HCT116 (cell line): Measurements from ENCODE around the gene TIMM50. TPM values are rescaled to one million over a fixed set of nuclear protein-coding genes. Genes with fewer than 3 reads are reported as not detected.

Experiments
- ATAC-seq: fragments of 200-7000 bp; cut with Tn5 transposase; 2 replicates; pipeline ENCODE4 v1.9.1; 2020; ENCODE audit warnings: mild to moderate bottlenecking, moderate library complexity
- BruUV-seq: library from RNA; stranded (reverse); fragments of 400-500 nt; replicated peaks from 2 replicates; lab custom pipeline; 2021; lab: Mats Ljungman, UMichigan
- CTCF ChIA-PET: fragments of 300-600 bp; sonication (Branson Sonifier 250); formaldehyde crosslinking; loops from one replicate; lab custom pipeline; 2021; ENCODE audit warnings: antibody characterized with exemption; lab: Charles Lee
- POLR2A ChIA-PET: fragments of 300-600, 350-600 bp; sonication (Branson Sonifier 250); formaldehyde crosslinking; loops from one replicate; lab custom pipeline; 2021; ENCODE audit warnings: antibody characterized with exemption; lab: Charles Lee
- RAD21 ChIA-PET, 2 experiments: fragments of 300-600 bp; sonication (Branson Sonifier 250); formaldehyde crosslinking; loops; one replicate each; lab custom pipeline; 2023; ENCODE audit warnings: low total read pairs in 2 of 2; ENCODE audit not compliant: uncharacterized antibody in 2 of 2, unreplicated experiment in 2 of 2, low non-redundant PET in 1 of 2; lab: Charles Lee
- DNase-seq: peaks from one replicate; pipeline ENCODE4 v3.0.0-alpha.2; 2010; ENCODE audit warnings: low read depth, low spot score
- H2AFZ ChIP-seq: fragments of 200-600 bp; shearing (Covaris generic), sonication (generic); 2 replicates; pipeline ENCODE4 v1.6.1; 2017; ENCODE audit warnings: low read depth, mixed run types, mixed read lengths, antibody characterized with exemption, low read length; ENCODE audit not compliant: poor library complexity, severe bottlenecking
- H3K27ac ChIP-seq: 2 replicates; pipeline ENCODE4 v1.5.1; 2012; ENCODE audit warnings: low read depth, low read length
- H3K27me3 ChIP-seq: fragments of 200-600 bp; sonication (generic); 2 replicates; pipeline ENCODE4 v1.6.1; 2016; ENCODE audit warnings: mixed run types, low read length, mixed read lengths; ENCODE audit not compliant: insufficient read depth
- H3K36me3 ChIP-seq, 2 experiments: fragments of 200-500 bp in 1 of 2; fragments of 200-600 bp in 1 of 2; sonication (Bioruptor generic) in 1 of 2; sonication (generic) in 1 of 2; 2 replicates each; pipeline versions ENCODE4 v1.5.1 to v1.6.1; 2014 to 2016; ENCODE audit warnings: low read length in 2 of 2, inconsistent platforms in 1 of 2, mixed read lengths in 1 of 2, mixed run types in 1 of 2; ENCODE audit not compliant: insufficient read depth in 2 of 2, control insufficient read depth in 1 of 2
- H3K4me1 ChIP-seq, 2 experiments: fragments of 200-600 bp in 1 of 2; sonication (generic) in 1 of 2; 2 replicates each; pipeline versions ENCODE4 v1.5.1 to v1.6.1; 2012 to 2017; ENCODE audit warnings: low read length in 2 of 2, inconsistent platforms in 1 of 2, mild to moderate bottlenecking in 1 of 2, mixed read lengths in 1 of 2, mixed run types in 1 of 2, moderate library complexity in 1 of 2; ENCODE audit not compliant: insufficient read depth in 2 of 2, control insufficient read depth in 1 of 2
- H3K4me2 ChIP-seq: fragments of 200-600 bp; sonication (generic); 2 replicates; pipeline ENCODE4 v1.6.1; 2017; ENCODE audit warnings: mixed run types, low read length, mixed read lengths
- H3K4me3 ChIP-seq, 2 experiments: fragments of 200-600 bp in 1 of 2; sonication (generic) in 1 of 2; replicated peaks in 1 of 2; 2 replicates each; pipeline ENCODE4 v1.5.1; 2011 to 2016; ENCODE audit warnings: low read length in 2 of 2, control low read depth in 1 of 2, low read depth in 1 of 2, mild to moderate bottlenecking in 1 of 2, mixed read lengths in 1 of 2, mixed run types in 1 of 2
- H3K79me2 ChIP-seq: fragments of 200-600 bp; sonication (generic); 2 replicates; pipeline ENCODE4 v1.6.1; 2017; ENCODE audit warnings: mild to moderate bottlenecking, mixed run types, low read length, moderate library complexity, mixed read lengths; ENCODE audit not compliant: insufficient read depth
- H3K9ac ChIP-seq: fragments of 200-600 bp; sonication (generic); 2 replicates; pipeline ENCODE4 v1.6.1; 2016; ENCODE audit warnings: low read length, mixed read lengths
- H3K9me2 ChIP-seq: fragments of 200-600 bp; sonication (generic), shearing (Covaris generic); 2 replicates; pipeline ENCODE4 v1.6.1; 2017; ENCODE audit warnings: mixed run types, mild to moderate bottlenecking, moderate library complexity; ENCODE audit not compliant: insufficient read depth
- H3K9me3 ChIP-seq, 2 experiments: fragments of 200-500 bp in 1 of 2; fragments of 200-600 bp in 1 of 2; sonication (Bioruptor generic) in 1 of 2; sonication (generic) in 1 of 2; 2 replicates each; pipeline ENCODE4 v1.6.1; 2014 to 2017; ENCODE audit warnings: low read length in 2 of 2, mixed read lengths in 2 of 2, inconsistent platforms in 1 of 2, low read depth in 1 of 2, mild to moderate bottlenecking in 1 of 2, mixed run types in 1 of 2, moderate library complexity in 1 of 2; ENCODE audit not compliant: control insufficient read depth in 1 of 2, insufficient read depth in 1 of 2
- H4K20me1 ChIP-seq: fragments of 200-600 bp; sonication (generic), shearing (Covaris generic); 2 replicates; pipeline ENCODE4 v1.6.1; 2017; ENCODE audit warnings: mixed run types, mild to moderate bottlenecking, moderate library complexity; ENCODE audit not compliant: insufficient read depth
- EZH2 ChIP-seq: fragments of 200-600 bp; sonication (generic); IDR thresholded peaks from 2 replicates; pipeline ENCODE4 v1.6.1; 2017; ENCODE audit warnings: antibody characterized with exemption, mixed run types
- REST ChIP-seq: IDR thresholded peaks from 2 replicates; pipeline ENCODE4 v1.6.1; 2012; ENCODE audit warnings: low read depth
- ZFX ChIP-seq: fragments of 450-650 bp; IDR thresholded peaks from 2 replicates; pipeline ENCODE4 v1.6.1; 2017
- ZNF274 ChIP-seq: fragments of 200-500 bp; sonication (Bioruptor generic); IDR thresholded peaks from 2 replicates; pipeline ENCODE4 v1.6.1; 2014; ENCODE audit warnings: mild to moderate bottlenecking, low read depth, low read length, inconsistent platforms
- intact Hi-C: fragments of 100-400 bp; cut with micrococcal nuclease; formaldehyde crosslinking; loops from 2 replicates; pipeline ENCODE4 v1.10.0; 2022
- total RNA-seq: library from RNA; stranded (reverse); gene quantifications from one replicate; pipeline ENCODE4 v1.2.1, GENCODE V29; 2021; ENCODE audit not compliant: unreplicated experiment
- TF ChIP-seq, protein P1 (sequence below), 3 experiments: fragments of 200-600 bp in 1 of 3; sonication (generic) in 1 of 3; IDR thresholded peaks in 2 of 3; conservative IDR thresholded peaks in 1 of 3; 2 replicates each; pipeline ENCODE4 v1.5.1; 2012 to 2017; ENCODE audit warnings: low read depth in 2 of 3, low read length in 2 of 3, antibody characterized with exemption in 1 of 3, borderline replicate concordance in 1 of 3, control low read depth in 1 of 3, mild to moderate bottlenecking in 1 of 3, mixed read lengths in 1 of 3, mixed run types in 1 of 3, moderate library complexity in 1 of 3; ENCODE audit not compliant: insufficient read depth in 1 of 3

Gene TIMM50
- total RNA-seq, 1 experiment from 2014 or later, result 111 TPM

- Histone ChIP-seq H3K9me2 (no peaks in the 10 kb centered on the region), H3K9me3 (no peaks in the 10 kb centered on the region), H4K20me1 (no peaks in the 10 kb centered on the region), H3K4me1 (peaks cover 0 to 3% of the 10 kb centered on the region in 2 experiments; a peak in 1 of 4 replicates), H3K9ac (no peak overlapping the region), H3K27ac (no peak overlapping the region), H3K36me3 (no peaks in the 10 kb centered on the region), H3K27me3 (no peaks in the 10 kb centered on the region), H3K79me2 (no peaks in the 10 kb centered on the region), H3K4me2 (no peak overlapping the region), H2AFZ (no peak overlapping the region), H3K4me3 (no peak overlapping the region)
- no peak for ATAC-seq
- ChIA-PET RAD21 (no interaction called here), CTCF (no interaction called here), POLR2A (no interaction called here)
- intact Hi-C loops, result no loop called here
- TF ChIP-seq, protein P1, sequence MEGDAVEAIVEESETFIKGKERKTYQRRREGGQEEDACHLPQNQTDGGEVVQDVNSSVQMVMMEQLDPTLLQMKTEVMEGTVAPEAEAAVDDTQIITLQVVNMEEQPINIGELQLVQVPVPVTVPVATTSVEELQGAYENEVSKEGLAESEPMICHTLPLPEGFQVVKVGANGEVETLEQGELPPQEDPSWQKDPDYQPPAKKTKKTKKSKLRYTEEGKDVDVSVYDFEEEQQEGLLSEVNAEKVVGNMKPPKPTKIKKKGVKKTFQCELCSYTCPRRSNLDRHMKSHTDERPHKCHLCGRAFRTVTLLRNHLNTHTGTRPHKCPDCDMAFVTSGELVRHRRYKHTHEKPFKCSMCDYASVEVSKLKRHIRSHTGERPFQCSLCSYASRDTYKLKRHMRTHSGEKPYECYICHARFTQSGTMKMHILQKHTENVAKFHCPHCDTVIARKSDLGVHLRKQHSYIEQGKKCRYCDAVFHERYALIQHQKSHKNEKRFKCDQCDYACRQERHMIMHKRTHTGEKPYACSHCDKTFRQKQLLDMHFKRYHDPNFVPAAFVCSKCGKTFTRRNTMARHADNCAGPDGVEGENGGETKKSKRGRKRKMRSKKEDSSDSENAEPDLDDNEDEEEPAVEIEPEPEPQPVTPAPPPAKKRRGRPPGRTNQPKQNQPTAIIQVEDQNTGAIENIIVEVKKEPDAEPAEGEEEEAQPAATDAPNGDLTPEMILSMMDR (IDR thresholded peaks at IDR 0.05 in 2 of 3, conservative IDR thresholded peaks at IDR 0.05 in 1 of 3; ENCODE audit: borderline replicate concordance in 1 of 3, insufficient read depth in 1 of 3, low read depth in 2 of 3, low read length in 2 of 3), result no peak
- TF ChIP-seq REST, result no peak
- TF ChIP-seq ZNF274, result no peak
- TF ChIP-seq EZH2, result no peak
- no peak for TF ChIP-seq ZFX
- no TSS peak for BruUV-seq
- DNase-seq, result no peak
Observed at GRCh38 chr19:39507715-39508364, 27.2 kb downstream of the TIMM50 start.
